ENCODE measurements around the gene OCA2.

DNA sequence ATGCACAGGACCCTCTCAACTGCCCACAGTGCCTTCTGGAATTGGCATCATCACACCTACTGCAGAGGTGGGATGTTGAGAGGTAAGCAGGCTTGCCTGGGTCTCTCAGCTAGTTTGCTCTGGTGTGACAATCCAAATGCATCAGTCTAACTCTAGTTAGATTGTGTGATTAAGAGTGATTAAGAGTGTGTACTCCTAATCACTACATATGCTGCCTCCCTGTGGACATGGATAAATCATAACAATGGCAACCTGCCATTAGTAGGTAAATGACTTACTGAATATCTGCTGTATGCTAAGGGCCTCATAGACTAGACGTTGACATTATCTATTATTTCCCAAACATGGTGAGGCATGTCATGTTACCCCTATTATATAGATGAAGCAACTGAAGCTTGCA, 342.1 kb downstream of the OCA2 start:
- TF ChIP-seq TAF1 (IDR thresholded peaks at IDR 0.05; ENCODE audit: borderline replicate concordance, insufficient read depth, low read length) (no peak), POLR2AphosphoS5 (IDR thresholded peaks at IDR 0.05; ENCODE audit: low read depth, low read length) (no peak)

Measured in PFSK-1 (cell line).